Ovary (tissue), 9 donors: ENCODE data around the gene PLXDC2. TPM values are rescaled to one million over a fixed set of nuclear protein-coding genes. Genes with fewer than 3 reads are reported as not detected.

Experiments
- DNase-seq, 5 donors: peaks; one replicate each; pipeline ENCODE4 v3.0.0-alpha.2; 2019 to 2020
- H3K27ac ChIP-seq, 2 donors: fragments of 200-600 bp; one replicate each; pipeline versions ENCODE4 v1.5.1 to v1.8.0; 2019 to 2022
- H3K27me3 ChIP-seq: fragments of 200-600 bp; one replicate; pipeline ENCODE4 v1.8.0; 2022
- H3K36me3 ChIP-seq: fragments of 200-600 bp; sonication (generic); one replicate; pipeline ENCODE4 v1.5.1; 2019
- H3K4me1 ChIP-seq: one replicate; pipeline ENCODE4 v1.8.1; 2013; ENCODE audit warnings: mild to moderate bottlenecking, moderate library complexity; ENCODE audit not compliant: insufficient read depth
- H3K4me3 ChIP-seq: fragments of 200-600 bp; sonication (generic); one replicate; pipeline ENCODE4 v1.5.1; 2017
- H3K9me3 ChIP-seq, 2 donors: fragments of 200-600 bp in 1 of 2; sonication (generic) in 1 of 2; one replicate each; pipeline versions ENCODE4 v1.5.1 to v1.8.1; 2013 to 2019; ENCODE audit warnings: mild to moderate bottlenecking in 1 of 2, moderate library complexity in 1 of 2
- CTCF ChIP-seq, 3 donors: fragments of 450-650 bp in 2 of 3; fragments of 200-600 bp in 1 of 3; IDR thresholded peaks; one replicate each; pipeline versions ENCODE4 v1.5.1 to v1.8.0; 2016 to 2022; ENCODE audit warnings: antibody characterized with exemption in 3 of 3, mild to moderate bottlenecking in 1 of 3
- EP300 ChIP-seq: sonication (generic); formaldehyde crosslinking; IDR thresholded peaks from one replicate; pipeline ENCODE4 v1.6.1; 2017; ENCODE audit warnings: antibody characterized with exemption
- POLR2A ChIP-seq: fragments of 450-650 bp; IDR thresholded peaks from one replicate; pipeline ENCODE4 v1.6.1; 2017; ENCODE audit warnings: antibody characterized with exemption, mild to moderate bottlenecking, moderate library complexity
- WGBS, 3 donors: extraction: QIAGEN DNeasy Blood & Tissue Kit in 1 of 3; methylation state at CpG; one replicate each; pipeline versions ENCODE4 v1.1.5 to v1.1.7; 2013 to 2017; 5-methylcytosine and 5-hydroxymethylcytosine counted together
- intact Hi-C, 4 donors: fragments of 100-400 bp; cut with DNase I; formaldehyde crosslinking; loops; one replicate each; pipeline versions ENCODE4 v1.11.0 to v1.15.1; 2022 to 2023
- polyA plus RNA-seq, 2 donors: library from polyadenylated mRNA; stranded (reverse); fragments of 200-250 nt in 1 of 2; fragments of 350-450 nt in 1 of 2; fragmentation: Illumina TruSeq in 1 of 2; extraction: RNeasy Lipid Tissue Mini Kit (QIAGEN cat#74804) in 1 of 2; gene quantifications; one replicate each; pipeline ENCODE4 v1.2.3, GENCODE V29; 2013 to 2014
- total RNA-seq, 7 donors: library from RNA; depleted of rRNA in 2 of 7; stranded (reverse); fragments of >200 nt in 2 of 7; fragmentation: NEBNext Ultra II Directional in 3 of 7; extraction: Animal tissue kit (Norgen Biotek cat#: 25700) in 3 of 7; gene quantifications; one replicate each; pipeline versions ENCODE4 v1.1.0 to v1.2.4, GENCODE V29; 2016 to 2023
- donor health status: DM: no; HTN: no; CAD: no; lungs with moderate emphysema.
- donor health status: DM: no; HTN: no; CAD: no.
- donor health status: Bipolar disorder and iron deficiency.
- donor health status: DM: yes; HTN: yes; CAD: no.
- donor health status: DM: no; HTN: no; CAD: no.
- donor health status: DM: yes; HTN: yes; CAD: no.

The PLXDC2 gene
- total and polyA plus RNA-seq, 9 donors: 13.6 to 76.0 (median 38.0) TPM

DNA sequence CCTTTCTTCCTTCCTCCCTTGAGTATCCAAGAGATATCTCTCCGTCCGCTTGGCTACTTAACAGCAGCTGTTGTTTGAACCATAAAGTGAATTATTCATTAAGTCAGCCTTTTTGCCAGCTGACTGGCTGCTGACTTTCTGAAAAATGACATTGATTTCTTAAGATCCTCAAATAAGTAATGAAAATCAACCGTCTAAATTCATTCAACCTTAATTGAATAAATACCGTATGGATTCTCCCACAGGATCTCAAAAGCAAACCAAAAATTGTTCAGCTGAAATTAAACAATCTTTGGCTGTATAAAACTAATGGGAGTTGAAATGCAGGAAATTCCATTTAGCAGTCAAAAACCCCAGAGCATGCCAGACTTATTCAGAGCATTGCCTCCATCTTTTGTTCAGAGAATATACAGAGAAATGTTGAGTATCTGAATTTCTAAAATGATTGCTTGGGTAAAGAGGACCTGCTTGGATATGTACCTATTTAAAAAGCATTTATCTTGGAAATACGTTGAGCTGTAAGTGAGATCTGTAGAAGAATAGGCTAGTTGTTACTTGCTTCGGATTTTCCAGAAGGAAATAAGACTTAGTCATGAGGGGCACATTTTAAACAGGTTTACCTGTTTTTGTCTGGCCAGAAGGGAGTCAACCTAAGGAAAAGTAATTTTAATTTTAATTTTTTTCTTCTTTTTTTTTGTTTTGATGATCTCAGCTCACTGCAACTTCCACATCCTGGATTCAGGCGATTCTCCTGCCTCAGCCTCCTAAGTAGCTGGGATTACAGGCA is 136.2 kb downstream of the PLXDC2 start:
- no peaks in the 10 kb centered on the region for H3K4me1 ChIP-seq
- DNase-seq: no peak
- no peak overlapping the region for H3K27ac ChIP-seq
- no peaks in the 10 kb centered on the region for H3K27me3 ChIP-seq
- H3K9me3 ChIP-seq: no peaks in the 10 kb centered on the region
- no peaks in the 10 kb centered on the region for H3K36me3 ChIP-seq
- no peak overlapping the region for H3K4me3 ChIP-seq
- TF ChIP-seq CTCF (IDR thresholded peaks at IDR 0.05) (no peak), EP300 (no peak), POLR2A (no peak)
- intact Hi-C loops: no loop called here
- WGBS, 3 donors: 50 to 55% (median 54%) methylated on average over 7 of the region's 7 CpGs

DNA sequence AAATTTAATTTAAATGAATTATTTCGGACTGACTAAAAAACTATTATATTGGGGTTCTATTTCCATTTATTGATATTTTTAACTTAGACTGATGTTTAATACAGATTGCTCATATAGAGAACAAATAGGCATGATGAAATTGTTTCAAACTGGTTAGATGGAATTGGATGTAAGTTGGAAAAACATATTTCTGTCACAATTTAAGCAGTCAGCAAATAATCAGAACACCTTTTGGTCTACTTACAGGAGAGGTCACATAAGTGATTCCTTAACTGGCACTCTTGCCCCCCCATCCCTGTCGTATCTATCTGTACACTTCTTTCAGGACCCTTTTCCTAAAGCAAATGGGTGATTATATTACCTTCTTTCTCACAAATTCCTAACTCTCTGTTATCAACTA is 138.4 kb downstream of the PLXDC2 start:
- Histone ChIP-seq H3K4me1 (no peaks in the 10 kb centered on the region), H3K9me3 (no peaks in the 10 kb centered on the region), H3K27me3 (no peaks in the 10 kb centered on the region), H3K36me3 (no peaks in the 10 kb centered on the region), H3K4me3 (no peak overlapping the region), H3K27ac (no peak overlapping the region)
- 94 to 97% (median 97%) methylated on average over 2 of the region's 2 CpGs for WGBS, 3 donors
- DNase-seq: no peak
- intact Hi-C loops: no loop called here
- TF ChIP-seq EP300 (no peak), CTCF (IDR thresholded peaks at IDR 0.05) (no peak), POLR2A (no peak)

GRCh38 chr10:19956516-19957032 is 140.3 kb downstream of the PLXDC2 start:
- no peak for DNase-seq
- WGBS, 3 donors: 93 to 99% (median 99%) methylated on average over 2 of the region's 2 CpGs
- H3K9me3 ChIP-seq: no peaks in the 10 kb centered on the region
- no peak for TF ChIP-seq CTCF (IDR thresholded peaks at IDR 0.05)
- TF ChIP-seq EP300: no peak
- no peak for TF ChIP-seq POLR2A
- H3K36me3 ChIP-seq: no peaks in the 10 kb centered on the region
- peaks cover 6% of the 10 kb centered on the region for H3K4me1 ChIP-seq
- no peak overlapping the region for H3K4me3 ChIP-seq
- intact Hi-C loops: no loop called here
- H3K27ac ChIP-seq: no peak overlapping the region
- no peaks in the 10 kb centered on the region for H3K27me3 ChIP-seq

DNA sequence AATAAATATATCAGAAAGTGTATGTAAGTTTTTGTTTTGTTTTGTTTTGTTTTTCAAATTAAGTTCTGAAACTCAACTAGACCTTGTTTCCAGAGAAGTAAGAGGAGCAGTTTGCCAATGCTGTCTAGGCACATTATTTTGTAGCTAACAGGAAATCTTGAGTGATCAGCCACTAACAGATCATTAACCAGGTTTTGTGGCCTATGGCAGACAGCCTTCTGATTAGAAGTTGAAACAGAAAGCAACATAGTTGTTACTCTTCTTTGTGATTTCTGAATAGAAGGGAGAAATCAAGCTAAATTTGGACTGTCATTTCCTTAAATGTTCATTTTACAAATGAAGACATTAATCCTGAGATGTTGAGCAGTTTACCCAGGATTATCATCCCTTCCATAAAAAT is 142.6 kb downstream of the PLXDC2 start:
- intact Hi-C loops: no loop called here
- DNase-seq: no peak
- Histone ChIP-seq H3K4me3 (no peak overlapping the region), H3K27ac (no peak overlapping the region), H3K4me1 (peaks cover 6% of the 10 kb centered on the region), H3K36me3 (no peaks in the 10 kb centered on the region), H3K9me3 (no peaks in the 10 kb centered on the region), H3K27me3 (no peaks in the 10 kb centered on the region)
- TF ChIP-seq EP300: no peak
- no peak for TF ChIP-seq CTCF (IDR thresholded peaks at IDR 0.05)
- no peak for TF ChIP-seq POLR2A
